ENCODE results near the gene LPCAT3. TPM values are rescaled to one million over a fixed set of nuclear protein-coding genes. Genes with fewer than 3 reads are reported as not detected.

Gene LPCAT3
- polyA plus RNA-seq, 2 of the 4 experiments (the other 2 are of a cell fraction) = 42.8 to 53.4 TPM

GRCh38 chr12:6982532-6982931 lies 35.7 kb downstream of the LPCAT3 start:
- FAIRE-seq (no peak), ATAC-seq (no peak), DNase-seq (ENCODE audit: low read depth in 1 of 2, low spot score in 1 of 2) (no peak)
- Histone ChIP-seq H3K9me3 (no peaks in the 10 kb centered on the region), H3K27ac (no peak overlapping the region), H3K4me1 (no peaks in the 10 kb centered on the region), H3K4me3 (no peak overlapping the region), H3K4me2 (no peak overlapping the region)
- POLR2A ChIA-PET = no interaction called here
- CTCF ChIA-PET = interaction anchor here (0.7 to 1.5 kb wide), 3 partner anchors 9 to 57 kb away, joined by 3 read pairs; no protein-coding TSS in a partner anchor
- 88% methylated on average over 7 of the region's 7 CpGs for WGBS (ENCODE audit: missing lambda C conversion rate)
- TF ChIP-seq BHLHE40 (IDR thresholded peaks at IDR 0.05; ENCODE audit: low read depth, low read length) (no peak), RNF2 (IDR thresholded peaks at IDR 0.05; ENCODE audit: borderline replicate concordance, low read depth) (no peak), CBX8 (IDR thresholded peaks at IDR 0.05) (no peak), ESRRA (IDR thresholded peaks at IDR 0.05; ENCODE audit: borderline replicate concordance, low read length) (no peak)
- TF ChIP-seq, protein P1, sequence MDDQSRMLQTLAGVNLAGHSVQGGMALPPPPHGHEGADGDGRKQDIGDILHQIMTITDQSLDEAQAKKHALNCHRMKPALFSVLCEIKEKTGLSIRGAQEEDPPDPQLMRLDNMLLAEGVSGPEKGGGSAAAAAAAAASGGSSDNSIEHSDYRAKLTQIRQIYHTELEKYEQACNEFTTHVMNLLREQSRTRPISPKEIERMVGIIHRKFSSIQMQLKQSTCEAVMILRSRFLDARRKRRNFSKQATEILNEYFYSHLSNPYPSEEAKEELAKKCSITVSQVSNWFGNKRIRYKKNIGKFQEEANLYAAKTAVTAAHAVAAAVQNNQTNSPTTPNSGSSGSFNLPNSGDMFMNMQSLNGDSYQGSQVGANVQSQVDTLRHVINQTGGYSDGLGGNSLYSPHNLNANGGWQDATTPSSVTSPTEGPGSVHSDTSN (IDR thresholded peaks at IDR 0.05) = no peak
- TF ChIP-seq, protein P2, sequence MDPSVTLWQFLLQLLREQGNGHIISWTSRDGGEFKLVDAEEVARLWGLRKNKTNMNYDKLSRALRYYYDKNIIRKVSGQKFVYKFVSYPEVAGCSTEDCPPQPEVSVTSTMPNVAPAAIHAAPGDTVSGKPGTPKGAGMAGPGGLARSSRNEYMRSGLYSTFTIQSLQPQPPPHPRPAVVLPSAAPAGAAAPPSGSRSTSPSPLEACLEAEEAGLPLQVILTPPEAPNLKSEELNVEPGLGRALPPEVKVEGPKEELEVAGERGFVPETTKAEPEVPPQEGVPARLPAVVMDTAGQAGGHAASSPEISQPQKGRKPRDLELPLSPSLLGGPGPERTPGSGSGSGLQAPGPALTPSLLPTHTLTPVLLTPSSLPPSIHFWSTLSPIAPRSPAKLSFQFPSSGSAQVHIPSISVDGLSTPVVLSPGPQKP (IDR thresholded peaks at IDR 0.05; ENCODE audit: low read depth, low read length) = no peak

DNA sequence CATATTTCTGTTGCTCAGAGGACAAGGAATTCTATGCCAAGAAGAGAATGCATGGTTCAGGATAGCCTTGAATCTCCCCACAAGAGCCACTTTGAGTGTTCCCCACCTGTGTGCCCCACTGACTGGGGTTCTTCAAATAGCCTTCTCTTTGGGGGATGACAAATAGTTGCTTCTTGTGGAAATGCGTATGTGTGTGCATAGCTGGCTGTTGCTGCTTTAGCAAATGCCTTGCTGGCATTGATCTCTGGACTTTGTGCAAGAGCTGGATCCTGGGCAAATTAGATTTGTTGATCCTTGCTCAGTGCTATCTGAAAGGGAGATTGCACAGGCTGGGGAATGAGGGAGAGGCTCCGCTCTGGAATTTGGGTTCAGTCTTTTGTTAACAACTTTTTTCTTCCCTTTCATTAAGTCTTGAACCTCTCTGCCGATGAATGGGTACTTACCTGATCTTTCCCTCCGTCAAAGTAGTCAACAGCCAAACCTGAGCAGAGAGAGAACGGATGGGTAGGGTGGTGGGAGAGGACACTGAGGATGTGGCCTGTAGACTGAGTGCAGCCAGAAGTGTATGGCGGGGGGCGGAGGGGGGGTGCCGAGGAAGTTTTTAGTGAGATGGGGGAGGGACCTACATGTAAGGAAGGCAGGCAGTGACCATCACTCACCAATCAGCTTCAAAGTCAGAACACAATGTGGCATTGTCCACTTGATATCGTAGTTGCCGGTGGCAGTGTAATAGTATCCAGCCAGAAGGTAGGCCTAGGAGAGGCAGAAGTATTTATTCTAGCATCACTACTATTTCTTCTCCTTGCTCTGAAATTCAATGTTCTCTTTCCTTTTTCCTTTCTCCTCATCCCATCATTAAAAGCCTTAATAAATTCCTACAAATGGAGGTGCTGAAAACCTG lies 36.9 kb downstream of the LPCAT3 start:
- DNase-seq (ENCODE audit: low read depth in 1 of 2, low spot score in 1 of 2) = no peak
- 96% methylated on average over 7 of the region's 10 CpGs for WGBS (ENCODE audit: missing lambda C conversion rate)
- Histone ChIP-seq H3K4me3 (no peak overlapping the region), H3K27ac (no peak overlapping the region), H3K4me1 (no peaks in the 10 kb centered on the region), H3K9me3 (no peaks in the 10 kb centered on the region), H3K4me2 (no peak overlapping the region)
- FAIRE-seq = no peak
- ChIA-PET CTCF (interaction anchor here (1.2 to 2.3 kb wide), 3 partner anchors 14 to 20 kb away, joined by 3 to 6 read pairs (median 4); no protein-coding TSS in a partner anchor), POLR2A (no interaction called here)
- peak in 1 of 2 experiments; percentile 3; a peak in 1 of 6 replicates for ATAC-seq
- no peak for TF ChIP-seq RNF2 (IDR thresholded peaks at IDR 0.05; ENCODE audit: borderline replicate concordance, low read depth)
- TF ChIP-seq, protein P3, sequence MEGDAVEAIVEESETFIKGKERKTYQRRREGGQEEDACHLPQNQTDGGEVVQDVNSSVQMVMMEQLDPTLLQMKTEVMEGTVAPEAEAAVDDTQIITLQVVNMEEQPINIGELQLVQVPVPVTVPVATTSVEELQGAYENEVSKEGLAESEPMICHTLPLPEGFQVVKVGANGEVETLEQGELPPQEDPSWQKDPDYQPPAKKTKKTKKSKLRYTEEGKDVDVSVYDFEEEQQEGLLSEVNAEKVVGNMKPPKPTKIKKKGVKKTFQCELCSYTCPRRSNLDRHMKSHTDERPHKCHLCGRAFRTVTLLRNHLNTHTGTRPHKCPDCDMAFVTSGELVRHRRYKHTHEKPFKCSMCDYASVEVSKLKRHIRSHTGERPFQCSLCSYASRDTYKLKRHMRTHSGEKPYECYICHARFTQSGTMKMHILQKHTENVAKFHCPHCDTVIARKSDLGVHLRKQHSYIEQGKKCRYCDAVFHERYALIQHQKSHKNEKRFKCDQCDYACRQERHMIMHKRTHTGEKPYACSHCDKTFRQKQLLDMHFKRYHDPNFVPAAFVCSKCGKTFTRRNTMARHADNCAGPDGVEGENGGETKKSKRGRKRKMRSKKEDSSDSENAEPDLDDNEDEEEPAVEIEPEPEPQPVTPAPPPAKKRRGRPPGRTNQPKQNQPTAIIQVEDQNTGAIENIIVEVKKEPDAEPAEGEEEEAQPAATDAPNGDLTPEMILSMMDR (IDR thresholded peaks at IDR 0.05) = no peak

GRCh38 chr12:6980740-6981139 lies 37.5 kb downstream of the LPCAT3 start:
- Histone ChIP-seq H3K4me1 (no peaks in the 10 kb centered on the region), H3K9me3 (no peaks in the 10 kb centered on the region), H3K4me3 (no peak overlapping the region), H3K4me2 (no peak overlapping the region), H3K27ac (no peak overlapping the region)
- FAIRE-seq (no peak), ATAC-seq (peak in 1 of 2 experiments; percentile 9; a peak in 2 of 6 replicates), DNase-seq (ENCODE audit: low read depth in 1 of 2, low spot score in 1 of 2) (no peak)
- ChIA-PET POLR2A (no interaction called here), CTCF (interaction anchor here (1.2 to 2.3 kb wide), 3 partner anchors 13 to 19 kb away, joined by 3 to 6 read pairs (median 4); no protein-coding TSS in a partner anchor)
- TF ChIP-seq JUNB (IDR thresholded peaks at IDR 0.05) (no peak), HDAC2 (IDR thresholded peaks at IDR 0.05) (no peak), RAD21 (conservative IDR thresholded peaks at IDR 0.05 in 1 of 2, IDR thresholded peaks at IDR 0.05 in 1 of 2) (no peak), NPAS2 (CRISPR knock-in tag; IDR thresholded peaks at IDR 0.05; ENCODE audit: borderline replicate concordance) (no peak), POLR2A (IDR thresholded peaks at IDR 0.05; ENCODE audit: low read length) (no peak), EHF (CRISPR knock-in tag; IDR thresholded peaks at IDR 0.05) (no peak), CBX2 (IDR thresholded peaks at IDR 0.05; ENCODE audit: borderline replicate concordance, low read depth) (no peak), TFCP2L1 (CRISPR knock-in tag; IDR thresholded peaks at IDR 0.05) (no peak)
